CD14-positive monocyte (primary cell): ENCODE data around the gene AGBL1. TPM values are rescaled to one million over a fixed set of nuclear protein-coding genes. Genes with fewer than 3 reads are reported as not detected.

Experiments
- DNase-seq, 3 donors: peaks; one replicate each; pipeline ENCODE4 v3.0.0-alpha.2; 2011 to 2022
- H2AFZ ChIP-seq: 2 replicates; pipeline ENCODE4 v1.6.0; 2012; ENCODE audit warnings: mild to moderate bottlenecking, low read depth, low read length, inconsistent platforms; ENCODE audit not compliant: insufficient read depth, poor library complexity, severe bottlenecking
- H3K27ac ChIP-seq, 2 donors: 1 replicate in 1 of 2; 2 replicates in 1 of 2; pipeline ENCODE4 v1.5.1; 2012 to 2013; ENCODE audit warnings: low read length in 2 of 2, control low read depth in 1 of 2, inconsistent platforms in 1 of 2, low read depth in 1 of 2, mild to moderate bottlenecking in 1 of 2
- H3K27me3 ChIP-seq, 2 donors: one replicate each; pipeline versions ENCODE4 v1.6.0 to v1.6.1; 2011 to 2013; ENCODE audit warnings: low read length in 2 of 2; ENCODE audit not compliant: control insufficient read depth in 2 of 2, insufficient read depth in 2 of 2
- H3K36me3 ChIP-seq, 2 donors: replicated peaks in 1 of 2; 1 replicate in 1 of 2; 2 replicates in 1 of 2; pipeline versions ENCODE4 v1.5.1 to v1.6.1; 2012 to 2013; ENCODE audit warnings: low read length in 2 of 2, control low read depth in 1 of 2, inconsistent platforms in 1 of 2, mild to moderate bottlenecking in 1 of 2; ENCODE audit not compliant: insufficient read depth in 2 of 2, control insufficient read depth in 1 of 2
- H3K4me1 ChIP-seq, 2 donors: 1 replicate in 1 of 2; 2 replicates in 1 of 2; pipeline versions ENCODE4 v1.5.1 to v1.6.1; 2012 to 2013; ENCODE audit warnings: low read length in 2 of 2, control low read depth in 1 of 2, inconsistent platforms in 1 of 2, mild to moderate bottlenecking in 1 of 2, moderate library complexity in 1 of 2; ENCODE audit not compliant: insufficient read depth in 2 of 2, control insufficient read depth in 1 of 2
- H3K4me2 ChIP-seq: replicated peaks from 2 replicates; pipeline ENCODE3; 2012; ENCODE audit warnings: low read length, moderate library complexity, mild to moderate bottlenecking; ENCODE audit not compliant: poor library complexity, severe bottlenecking; ENCODE audit errors: extremely low read depth
- H3K4me3 ChIP-seq, 3 experiments: fragments of 200-600 bp in 1 of 3; sonication (generic) in 1 of 3; replicated peaks in 1 of 3; 1 replicate in 2 of 3; 2 replicates in 1 of 3; pipeline ENCODE4 v1.5.1; 2011 to 2013; ENCODE audit warnings: low read length in 3 of 3, mild to moderate bottlenecking in 3 of 3, control low read depth in 2 of 3, low read depth in 2 of 3, inconsistent platforms in 1 of 3, moderate library complexity in 1 of 3
- H3K79me2 ChIP-seq: 2 replicates; pipeline ENCODE4 v1.6.0; 2012; ENCODE audit warnings: mild to moderate bottlenecking, control low read depth, inconsistent platforms, low read length, moderate library complexity; ENCODE audit not compliant: insufficient read depth
- H3K9ac ChIP-seq: 2 replicates; pipeline ENCODE4 v1.6.0; 2017; ENCODE audit warnings: low read length, mild to moderate bottlenecking; ENCODE audit not compliant: insufficient read depth, poor library complexity, severe bottlenecking
- H3K9me3 ChIP-seq, 2 donors: replicated peaks in 1 of 2; 1 replicate in 1 of 2; 2 replicates in 1 of 2; pipeline versions ENCODE4 v1.5.1 to v1.6.1; 2012 to 2013; ENCODE audit warnings: low read length in 2 of 2, control low read depth in 1 of 2; ENCODE audit not compliant: control insufficient read depth in 1 of 2, insufficient read depth in 1 of 2
- H4K20me1 ChIP-seq: 2 replicates; pipeline ENCODE4 v1.6.0; 2012; ENCODE audit warnings: mild to moderate bottlenecking, low read length, control low read depth, moderate library complexity; ENCODE audit not compliant: insufficient read depth
- H3K27ac Mint-ChIP-seq, 7 donors: one replicate each; pipeline ENCODE4 v1.8.0; 2020; ENCODE audit warnings: mild to moderate bottlenecking in 7 of 7, mixed read lengths in 7 of 7, moderate library complexity in 6 of 7, inconsistent platforms in 2 of 7
- H3K27me3 Mint-ChIP-seq, 3 donors: one replicate each; pipeline ENCODE4 v1.8.0; 2021 to 2022; ENCODE audit warnings: low read depth in 3 of 3, mild to moderate bottlenecking in 3 of 3, mixed read lengths in 3 of 3, moderate library complexity in 3 of 3, inconsistent platforms in 1 of 3
- H3K36me3 Mint-ChIP-seq, 2 donors: one replicate each; pipeline ENCODE4 v1.8.0; 2020; ENCODE audit warnings: mixed read lengths in 2 of 2, inconsistent platforms in 1 of 2, mild to moderate bottlenecking in 1 of 2
- H3K4me1 Mint-ChIP-seq: one replicate; pipeline ENCODE4 v1.8.0; 2020; ENCODE audit warnings: mild to moderate bottlenecking, mixed read lengths
- H3K4me3 Mint-ChIP-seq, 2 donors: one replicate each; pipeline ENCODE4 v1.8.0; 2020; ENCODE audit warnings: mild to moderate bottlenecking in 2 of 2, mixed read lengths in 2 of 2, moderate library complexity in 1 of 2
- H3K9me3 Mint-ChIP-seq, 7 donors: one replicate each; pipeline ENCODE4 v1.8.0; 2020 to 2022; ENCODE audit warnings: mixed read lengths in 7 of 7, mild to moderate bottlenecking in 6 of 7, moderate library complexity in 6 of 7, inconsistent platforms in 2 of 7
- WGBS: methylation state at CpG from one replicate; pipeline ENCODE4 v1.1.5; 2013; ENCODE audit warnings: missing lambda C conversion rate; ENCODE audit not compliant: insufficient coverage; 5-methylcytosine and 5-hydroxymethylcytosine counted together
- intact Hi-C, 2 donors: fragments of 100-400 bp; cut with micrococcal nuclease; formaldehyde crosslinking; loops; one replicate each; pipeline versions ENCODE4 v1.15.0 to v1.15.1; 2023
- polyA plus RNA-seq, 3 donors: library from polyadenylated mRNA; depleted of rRNA in 1 of 3; unstranded in 2 of 3; stranded (reverse) in 1 of 3; fragments of 300-500 nt in 2 of 3; fragments of >200 nt in 1 of 3; fragmentation: Illumina TruSeq in 2 of 3; gene quantifications; 1 replicate in 2 of 3; 2 replicates in 1 of 3; pipeline ENCODE4 v1.2.3, GENCODE V29; 2012 to 2021
- TF ChIP-seq, protein P1 (sequence below): fragments of 200-600 bp; IDR thresholded peaks from one replicate; pipeline ENCODE4 v1.8.0; 2022; ENCODE audit warnings: antibody characterized with exemption, mild to moderate bottlenecking

The AGBL1 gene
- polyA plus RNA-seq, 3 donors: not detected

DNA sequence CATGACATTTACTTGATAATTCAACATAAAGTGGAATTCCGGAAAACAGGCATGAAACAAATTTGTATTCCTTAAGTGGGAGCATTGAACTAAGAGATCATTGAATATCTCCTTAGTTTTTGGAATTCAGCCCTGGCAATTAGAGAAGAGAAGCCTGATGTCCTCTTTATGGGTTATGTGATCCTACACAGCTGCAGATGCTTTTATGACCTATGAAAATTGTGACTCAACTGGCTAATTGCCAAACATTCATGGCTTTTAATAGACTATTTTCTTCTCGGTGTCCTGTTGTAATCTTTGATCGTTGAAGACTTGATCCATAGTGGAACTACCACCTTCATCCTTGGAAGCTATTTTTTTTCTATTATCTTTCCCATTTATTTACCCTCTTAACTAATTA is 46.1 kb downstream of the AGBL1 start:
- Mint-ChIP-seq H3K4me3 (no peak overlapping the region), H3K9me3 (peaks cover 0 to 10% (median 4%) of the 10 kb centered on the region in 7 donors), H3K4me1 (no peaks in the 10 kb centered on the region), H3K27ac (no peak overlapping the region), H3K27me3 (peaks cover 1 to 2% (median 2%) of the 10 kb centered on the region in 3 donors), H3K36me3 (no peaks in the 10 kb centered on the region)
- Histone ChIP-seq H3K27me3 (no peaks in the 10 kb centered on the region), H3K36me3 (no peaks in the 10 kb centered on the region), H3K27ac (no peak overlapping the region), H3K4me1 (no peaks in the 10 kb centered on the region), H3K4me2 (no peak overlapping the region), H3K4me3 (no peak overlapping the region), H3K9ac (no peak overlapping the region), H3K9me3 (no peaks in the 10 kb centered on the region), H4K20me1 (no peaks in the 10 kb centered on the region), H3K79me2 (no peaks in the 10 kb centered on the region), H2AFZ (no peak overlapping the region)
- no peak for DNase-seq
- intact Hi-C loops: no loop called here
- WGBS: 100% methylated on average over 2 of the region's 3 CpGs
- TF ChIP-seq, protein P1, sequence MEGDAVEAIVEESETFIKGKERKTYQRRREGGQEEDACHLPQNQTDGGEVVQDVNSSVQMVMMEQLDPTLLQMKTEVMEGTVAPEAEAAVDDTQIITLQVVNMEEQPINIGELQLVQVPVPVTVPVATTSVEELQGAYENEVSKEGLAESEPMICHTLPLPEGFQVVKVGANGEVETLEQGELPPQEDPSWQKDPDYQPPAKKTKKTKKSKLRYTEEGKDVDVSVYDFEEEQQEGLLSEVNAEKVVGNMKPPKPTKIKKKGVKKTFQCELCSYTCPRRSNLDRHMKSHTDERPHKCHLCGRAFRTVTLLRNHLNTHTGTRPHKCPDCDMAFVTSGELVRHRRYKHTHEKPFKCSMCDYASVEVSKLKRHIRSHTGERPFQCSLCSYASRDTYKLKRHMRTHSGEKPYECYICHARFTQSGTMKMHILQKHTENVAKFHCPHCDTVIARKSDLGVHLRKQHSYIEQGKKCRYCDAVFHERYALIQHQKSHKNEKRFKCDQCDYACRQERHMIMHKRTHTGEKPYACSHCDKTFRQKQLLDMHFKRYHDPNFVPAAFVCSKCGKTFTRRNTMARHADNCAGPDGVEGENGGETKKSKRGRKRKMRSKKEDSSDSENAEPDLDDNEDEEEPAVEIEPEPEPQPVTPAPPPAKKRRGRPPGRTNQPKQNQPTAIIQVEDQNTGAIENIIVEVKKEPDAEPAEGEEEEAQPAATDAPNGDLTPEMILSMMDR: no peak

DNA sequence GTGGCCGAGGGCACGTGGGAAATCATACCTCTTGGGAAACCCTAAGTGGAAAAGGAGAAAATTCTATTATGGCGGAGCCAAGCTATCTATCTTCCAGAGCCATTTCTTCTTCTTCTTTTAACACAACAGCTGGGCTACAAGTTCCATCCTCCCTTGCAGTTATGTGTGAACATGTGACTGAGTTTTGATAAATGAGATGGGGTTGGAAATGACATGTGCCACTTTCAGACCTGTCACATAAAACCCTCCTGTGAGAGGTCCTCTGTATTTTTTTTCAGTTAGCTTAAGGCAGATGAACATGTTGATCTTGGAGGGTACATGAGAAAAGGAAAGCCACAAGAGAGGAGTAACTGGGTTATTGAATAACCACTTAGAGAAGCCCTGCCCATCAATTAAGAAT is 47.9 kb downstream of the AGBL1 start:
- H3K4me3 Mint-ChIP-seq: no peak overlapping the region
- Histone ChIP-seq H3K4me1 (no peaks in the 10 kb centered on the region), H3K9ac (no peak overlapping the region), H3K79me2 (no peaks in the 10 kb centered on the region), H3K4me2 (no peak overlapping the region), H3K27me3 (no peaks in the 10 kb centered on the region), H3K4me3 (no peak overlapping the region), H4K20me1 (no peaks in the 10 kb centered on the region), H3K36me3 (no peaks in the 10 kb centered on the region), H3K9me3 (no peaks in the 10 kb centered on the region), H2AFZ (no peak overlapping the region), H3K27ac (no peak overlapping the region)
- H3K9me3 Mint-ChIP-seq: peaks cover 0 to 10% (median 2%) of the 10 kb centered on the region in 7 donors
- H3K27me3 Mint-ChIP-seq: peaks cover 2 to 4% (median 2%) of the 10 kb centered on the region in 3 donors
- H3K27ac Mint-ChIP-seq: no peak overlapping the region
- TF ChIP-seq, protein P1: no peak
- WGBS: no CpG with 5 or more reads among the region's 3 CpGs
- no peaks in the 10 kb centered on the region for H3K36me3 Mint-ChIP-seq
- DNase-seq: no peak
- intact Hi-C loops: no loop called here
- no peaks in the 10 kb centered on the region for H3K4me1 Mint-ChIP-seq
